GM10847 (cell line): ENCODE data around the gene KCTD16.

Source experiments
- POLR2A ChIP-seq: IDR thresholded peaks from 2 replicates; pipeline ENCODE4 v1.6.1; 2011; ENCODE audit not compliant: insufficient read length; ENCODE audit errors: extremely low read depth

Gene KCTD16

GRCh38 chr5:144318011-144318410 lies 147.3 kb downstream of the KCTD16 start:
- TF ChIP-seq POLR2A: no peak

GRCh38 chr5:144318460-144318859 lies 147.8 kb downstream of the KCTD16 start:
- no peak for TF ChIP-seq POLR2A

GRCh38 chr5:144323181-144323580 lies 152.5 kb downstream of the KCTD16 start:
- TF ChIP-seq POLR2A: no peak

- no peak for TF ChIP-seq POLR2A
These were observed 154.9 kb downstream of the KCTD16 start for GRCh38 chr5:144325532-144325931.

- no peak for TF ChIP-seq POLR2A
These were observed 157.8 kb downstream of the KCTD16 start for GRCh38 chr5:144328494-144328893.

- no peak for TF ChIP-seq POLR2A
These were observed 158.3 kb downstream of the KCTD16 start for GRCh38 chr5:144328980-144329379.

GRCh38 chr5:144329681-144330080 lies 159.0 kb downstream of the KCTD16 start:
- no peak for TF ChIP-seq POLR2A

- no peak for TF ChIP-seq POLR2A
These were observed 160.7 kb downstream of the KCTD16 start for GRCh38 chr5:144331361-144331760.

- no peak for TF ChIP-seq POLR2A
These were observed 161.6 kb downstream of the KCTD16 start for GRCh38 chr5:144332265-144332664.

- no peak for TF ChIP-seq POLR2A
These were observed 162.8 kb downstream of the KCTD16 start for GRCh38 chr5:144333336-144333920.

- no peak for TF ChIP-seq POLR2A
These were observed 164.9 kb downstream of the KCTD16 start for GRCh38 chr5:144335561-144335960.

GRCh38 chr5:144336191-144336961 lies 165.7 kb downstream of the KCTD16 start:
- TF ChIP-seq POLR2A: no peak

GRCh38 chr5:144352330-144352729 lies 181.7 kb downstream of the KCTD16 start:
- no peak for TF ChIP-seq POLR2A

- no peak for TF ChIP-seq POLR2A
These were observed 182.2 kb downstream of the KCTD16 start for GRCh38 chr5:144352732-144353317.

- TF ChIP-seq POLR2A: no peak
These were observed 185.8 kb downstream of the KCTD16 start for GRCh38 chr5:144356489-144356888.

- TF ChIP-seq POLR2A: no peak
These were observed 190.7 kb downstream of the KCTD16 start for GRCh38 chr5:144361406-144361805.

- no peak for TF ChIP-seq POLR2A
These were observed 195.2 kb downstream of the KCTD16 start for GRCh38 chr5:144365885-144366284.

GRCh38 chr5:144367991-144368390 lies 197.3 kb downstream of the KCTD16 start:
- TF ChIP-seq POLR2A: no peak
